NCI-H2081 (cell line): ENCODE data around the gene GDE1.
"Not testable (repeated sequence)": the region's sequence is repeated elsewhere in the genome, so short reads cannot be mapped to it uniquely, and the experiment has no call there.

Experiments used
- DNase-seq, 2 experiments: peaks; one replicate each; lab custom pipeline; 2025; lab: John Stamatoyannopoulos, UW

The GDE1 gene

DNA sequence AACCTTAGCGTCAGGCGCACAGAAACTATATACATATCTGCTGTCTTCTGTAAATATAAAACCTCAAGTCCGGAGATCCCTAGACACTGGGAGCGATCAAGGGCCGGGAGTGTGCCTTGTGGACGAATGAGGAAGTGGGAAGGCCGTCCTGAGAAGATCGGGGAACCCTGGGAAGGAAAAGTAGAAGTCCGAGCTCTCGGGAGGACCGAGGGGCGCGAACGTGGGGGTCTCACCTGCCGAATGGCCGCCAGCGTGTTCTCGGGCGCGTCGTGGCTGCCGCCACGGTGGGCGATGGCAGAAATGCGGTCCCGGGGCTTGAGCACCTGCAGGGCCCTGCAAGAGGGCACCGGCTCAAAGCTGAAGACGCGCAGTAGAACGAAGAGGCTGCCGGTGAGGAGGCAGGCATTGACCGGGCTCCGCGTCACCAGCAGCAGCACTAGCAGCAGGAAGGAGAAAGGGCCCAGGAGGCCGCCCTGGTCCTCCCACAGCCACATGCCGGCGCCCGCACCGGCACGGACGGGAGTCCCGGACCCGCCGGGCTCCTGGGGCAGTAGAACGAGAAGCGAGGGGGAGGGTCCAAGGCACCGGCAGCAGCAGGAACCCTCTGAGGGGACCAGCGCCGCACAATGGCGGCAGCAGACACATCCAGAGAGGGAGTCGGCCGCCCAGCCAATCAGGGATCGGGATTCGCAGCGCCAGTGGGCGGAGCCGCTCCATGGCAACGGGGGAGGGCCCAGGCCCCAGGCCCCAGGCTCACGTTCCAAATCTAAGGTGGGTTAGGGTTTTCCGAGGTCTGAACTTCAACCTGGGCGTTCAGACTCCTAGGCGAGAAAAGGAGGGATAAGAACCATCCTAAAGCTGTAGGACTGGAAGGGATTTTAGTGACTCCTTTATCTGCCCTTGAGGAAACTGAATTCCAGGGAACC is at the start of gene GDE1:
TSS of gene GDE1 (minus strand) at position 628 of the 926 bp plus-strand sequence. CDS start at position 494, 134 bp downstream.
- peak; percentile 94 to 95 for DNase-seq

DNA sequence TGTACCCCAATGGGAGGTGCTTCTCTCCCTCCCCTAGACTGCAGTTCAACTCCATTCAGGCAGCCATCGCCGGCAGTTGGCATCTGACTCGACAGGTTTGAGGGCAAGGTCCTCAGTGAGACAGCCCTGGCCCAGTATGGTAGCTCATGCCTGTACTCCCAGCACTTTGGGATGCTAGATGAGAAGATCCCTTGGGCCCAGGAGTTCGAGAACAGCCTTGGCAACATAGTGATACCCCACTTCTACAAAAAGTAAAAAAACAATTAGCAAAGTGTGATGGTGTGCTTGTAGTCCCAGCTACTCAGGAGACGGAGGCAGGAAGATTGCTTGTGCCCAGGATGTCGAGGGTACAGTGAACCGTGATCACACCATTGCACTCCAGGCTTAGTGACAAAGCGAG is 45.7 kb upstream of the GDE1 start:
- DNase-seq: no peak

DNA sequence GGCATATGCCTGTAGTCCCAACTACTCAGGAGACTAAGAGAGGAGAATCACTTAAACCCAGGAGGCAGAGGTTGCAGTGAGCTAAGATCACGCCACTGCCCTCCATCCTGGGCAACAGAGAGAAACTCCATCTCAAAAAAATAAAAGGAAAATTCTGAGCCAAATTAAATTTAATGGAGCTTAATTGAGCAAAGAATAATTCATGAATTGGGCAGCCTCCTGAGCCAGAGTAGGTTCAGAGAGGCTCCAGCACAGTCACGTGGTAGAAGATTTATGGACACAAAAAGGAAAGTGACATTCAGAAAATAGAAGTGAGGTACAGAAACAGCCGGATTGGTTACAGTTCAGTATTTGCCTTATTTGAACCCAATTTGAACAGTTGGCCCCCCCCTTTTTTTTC is 44.5 kb upstream of the GDE1 start:
- no peak for DNase-seq

- no peak for DNase-seq
Observed at GRCh38 chr16:19563377-19563776, 41.5 kb upstream of the GDE1 start.

GRCh38 chr16:19560078-19560477 is 38.2 kb upstream of the GDE1 start:
- DNase-seq: no peak

- peak; percentile 46 to 61 for DNase-seq
Observed at GRCh38 chr16:19559242-19559910, 37.5 kb upstream of the GDE1 start.

GRCh38 chr16:19555938-19556771 is 34.3 kb upstream of the GDE1 start:
- no peak for DNase-seq

DNA sequence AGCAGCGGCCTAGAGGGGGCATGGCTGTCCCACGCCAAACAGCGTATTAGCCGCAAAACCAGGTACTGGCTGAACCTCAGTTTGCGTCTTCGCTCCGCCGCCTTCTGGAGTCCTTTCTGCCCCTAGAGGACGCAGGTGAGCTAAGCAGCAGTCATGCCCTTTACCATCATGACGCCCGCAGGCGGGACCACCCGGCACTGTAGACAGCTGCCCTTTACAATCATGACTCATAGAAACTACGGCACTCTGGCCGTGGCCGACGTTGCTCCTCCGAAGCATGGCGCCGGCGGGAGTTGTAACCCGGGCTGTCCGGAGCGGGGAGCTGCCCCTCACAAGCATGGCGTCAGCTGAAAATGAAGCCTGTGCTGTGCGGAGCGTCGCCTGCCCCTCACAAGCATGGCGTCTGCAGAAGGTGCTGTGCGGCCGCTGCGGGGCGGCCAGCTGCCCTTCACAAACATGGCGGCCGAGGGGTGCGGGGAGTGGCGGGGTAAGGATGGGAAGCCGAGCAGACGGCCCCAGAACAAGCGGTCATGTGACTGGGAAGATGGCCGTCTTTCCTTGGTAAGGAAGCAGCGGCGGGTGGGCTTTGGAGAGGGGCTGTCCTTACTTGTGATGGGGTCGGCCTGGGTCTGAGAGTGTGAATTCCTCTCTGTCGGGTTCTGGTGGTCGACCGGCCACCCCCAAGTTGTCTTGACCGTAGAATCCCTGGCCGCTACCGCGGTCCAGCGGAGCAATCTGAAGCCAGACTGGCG is 33.5 kb upstream of the GDE1 start, which contains the start of gene VPS35L:
TSS of gene VPS35L (plus strand) at position 518 of the 752 bp plus-strand sequence. CDS start at position 545, 27 bp downstream.
- DNase-seq: peak; percentile 87 to 91

GRCh38 chr16:19549673-19550072 is 27.8 kb upstream of the GDE1 start:
- no peak for DNase-seq

GRCh38 chr16:19548144-19548543 is 26.2 kb upstream of the GDE1 start:
- DNase-seq: no peak

GRCh38 chr16:19543278-19543996 is 21.5 kb upstream of the GDE1 start:
- not testable (repeated sequence) for DNase-seq

DNA sequence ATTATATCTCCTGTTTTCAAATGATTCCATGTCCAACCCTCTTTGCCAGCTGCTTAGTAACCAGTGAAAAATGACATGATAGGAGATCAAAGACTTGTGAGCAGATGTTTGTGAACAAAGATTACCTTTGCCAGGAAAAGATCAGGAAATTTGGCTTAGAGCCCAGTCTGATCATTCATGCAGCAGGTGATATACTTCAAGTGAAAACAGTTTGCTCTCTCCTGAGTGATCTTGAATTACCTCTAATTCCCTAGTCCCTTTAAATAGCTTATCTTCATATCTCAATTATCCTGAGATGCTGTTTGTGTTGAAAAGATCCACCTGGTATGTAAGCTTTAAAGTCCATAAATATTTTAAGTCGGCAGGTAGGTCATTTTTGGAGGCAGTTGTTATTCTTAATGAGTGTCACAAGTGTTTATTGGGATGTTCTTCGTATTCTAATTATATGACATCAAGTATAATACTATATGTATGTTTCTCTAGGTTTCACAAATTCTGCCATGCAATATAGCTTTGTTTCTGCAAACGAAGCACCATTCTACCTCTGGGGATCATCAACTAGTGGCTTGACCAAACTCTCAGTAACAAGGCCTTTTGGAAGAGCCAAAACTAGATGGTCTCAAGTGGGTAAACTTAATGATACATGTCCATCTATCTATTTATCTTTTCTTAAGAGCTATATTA is 20.4 kb upstream of the GDE1 start:
- peak; percentile 75 to 94 for DNase-seq

DNA sequence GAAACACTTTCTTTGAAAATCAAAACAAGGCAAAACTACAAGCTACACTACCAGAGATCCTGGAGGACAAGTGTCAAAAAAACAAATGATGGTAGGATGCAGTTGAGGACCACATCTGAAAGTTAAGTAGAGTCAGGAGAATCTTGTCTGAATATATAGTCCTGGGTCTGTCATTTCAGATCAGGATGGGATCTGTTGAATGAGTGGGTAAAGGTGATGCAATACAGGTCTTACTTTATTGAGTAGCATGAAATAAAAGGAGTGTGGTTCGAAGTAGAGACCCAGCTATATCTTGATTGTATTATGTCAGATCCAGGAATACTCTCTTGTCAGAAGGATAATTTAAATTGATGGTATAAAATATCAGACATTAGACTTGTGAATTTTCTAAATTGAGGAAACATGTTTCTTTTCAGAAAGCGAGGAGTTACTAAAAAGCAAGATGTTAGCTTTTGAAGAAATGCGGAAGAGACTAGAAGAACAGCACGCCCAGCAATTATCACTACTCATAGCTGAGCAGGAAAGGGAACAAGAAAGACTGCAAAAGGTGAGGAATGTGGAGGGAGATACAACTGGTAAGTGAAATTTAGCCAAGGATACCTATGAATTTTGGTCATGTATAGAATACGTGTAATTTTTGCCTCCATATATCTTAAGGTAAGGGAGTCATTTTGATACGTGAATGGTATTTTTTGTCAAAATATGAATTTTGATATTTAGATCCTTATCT is 18.5 kb upstream of the GDE1 start:
- no peak for DNase-seq

DNA sequence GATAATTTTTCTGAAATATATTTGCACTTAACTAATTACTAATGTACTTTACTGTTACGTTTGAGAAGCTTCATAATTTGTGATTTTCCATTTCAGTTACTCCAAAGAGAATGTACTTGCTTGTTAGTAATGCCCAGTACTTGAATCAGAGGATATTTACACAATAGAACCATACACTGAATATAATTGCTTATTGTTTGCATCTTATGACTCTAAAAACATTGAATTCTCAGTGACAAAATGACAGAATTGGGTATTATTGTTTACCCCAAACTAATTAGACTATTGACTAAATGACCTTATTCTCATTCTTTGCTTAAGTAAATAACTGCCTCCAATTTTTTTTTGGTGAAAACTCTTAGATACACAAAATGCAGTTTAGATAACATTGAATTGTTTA is 10.7 kb upstream of the GDE1 start:
- DNase-seq: no peak

- DNase-seq: no peak
Observed at GRCh38 chr16:19528666-19529065, 6.8 kb upstream of the GDE1 start.

GRCh38 chr16:19527161-19527560 is 5.3 kb upstream of the GDE1 start:
- DNase-seq: no peak

- no peak for DNase-seq
Observed at GRCh38 chr16:19525385-19525723, 3.5 kb upstream of the GDE1 start.

DNA sequence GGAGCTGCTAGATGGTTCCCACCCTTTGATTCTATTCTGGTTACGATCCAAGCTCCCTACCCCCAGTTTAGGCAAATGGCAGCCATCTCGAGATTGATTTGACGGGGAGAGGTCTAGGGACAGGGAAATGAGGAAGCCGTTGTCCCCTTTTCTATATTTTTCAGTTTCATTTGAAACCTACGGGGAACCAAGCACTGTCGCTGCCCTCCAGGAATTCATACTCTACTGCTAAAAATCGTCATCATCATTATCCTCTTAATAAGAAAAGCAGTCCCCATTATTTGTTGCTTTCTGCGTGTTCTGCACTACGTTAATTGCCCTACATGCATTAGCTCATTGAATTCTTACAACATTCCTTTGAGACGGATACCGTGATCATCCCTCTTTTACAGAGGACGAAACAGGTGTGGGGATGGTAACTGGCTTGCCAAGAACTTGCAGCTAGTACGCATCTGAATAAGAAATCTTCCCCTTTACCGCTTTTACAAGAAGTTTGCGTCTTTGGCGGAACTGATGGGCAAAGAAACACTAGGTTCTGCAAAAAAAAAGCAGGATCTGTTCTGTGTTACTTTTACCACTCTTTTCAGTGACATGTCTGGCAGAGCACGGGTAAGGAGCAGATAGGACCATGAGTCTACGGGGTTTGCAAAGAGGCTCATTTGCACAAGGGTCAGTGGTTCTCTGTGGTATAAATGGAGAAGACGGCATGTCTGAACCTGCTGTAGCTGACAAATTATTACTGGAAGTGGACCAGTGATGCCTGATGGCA is 2.9 kb upstream of the GDE1 start:
- DNase-seq: peak in 1 of 2 experiments; percentile 28

DNA sequence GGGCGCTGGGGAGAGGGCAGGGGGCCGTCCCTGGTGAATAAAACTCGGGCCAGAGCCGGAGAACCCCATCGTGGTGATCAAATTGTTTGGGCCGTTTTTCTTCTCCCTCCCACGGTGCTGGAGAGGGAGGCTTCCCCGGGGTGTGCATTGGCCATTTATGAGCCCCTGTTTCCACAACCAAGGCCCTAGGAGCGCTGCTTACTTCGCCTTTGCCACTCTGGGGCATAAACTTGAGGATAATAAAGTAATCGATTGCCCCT is 2.4 kb upstream of the GDE1 start:
- no peak for DNase-seq
